ENCODE data around the gene PPAT.

Gene PPAT

DNA sequence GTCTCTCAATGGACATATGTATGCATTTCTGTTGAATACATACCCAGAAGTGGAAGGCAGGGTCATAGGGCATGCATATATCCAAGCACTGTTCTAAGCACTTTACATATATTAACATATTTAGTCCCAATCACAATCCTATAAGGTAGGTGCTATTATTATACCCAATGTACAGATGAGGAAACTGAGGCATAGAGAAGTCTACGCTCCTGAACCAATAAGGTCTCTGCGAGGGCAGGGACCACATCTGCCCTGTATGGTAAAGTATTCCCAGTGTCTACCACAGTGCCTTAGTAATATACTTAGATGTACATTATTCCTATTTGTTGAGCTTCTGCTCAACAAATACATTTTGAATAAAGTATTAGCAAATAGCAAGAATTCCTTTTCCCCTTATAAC, 5.2 kb downstream of the PPAT start:
- no peak for DNase-seq

DNA sequence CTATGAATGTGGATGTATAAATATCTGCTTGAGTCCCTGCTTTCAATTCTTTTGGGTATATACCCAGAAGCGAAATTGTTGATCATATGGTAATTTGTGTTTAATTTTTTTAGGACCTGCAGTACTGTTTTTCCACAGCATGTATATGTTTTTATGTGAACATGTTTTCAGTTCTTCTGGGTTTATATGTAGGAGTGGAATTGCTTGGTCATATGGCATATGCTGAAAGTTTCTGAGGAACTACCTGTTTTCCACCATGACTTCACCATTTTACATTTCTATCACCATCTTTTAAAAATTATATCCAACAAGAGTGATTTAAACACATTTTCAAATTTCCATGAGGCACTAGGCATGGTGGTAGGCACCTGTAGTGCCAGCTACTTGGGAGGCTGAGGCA, 8.2 kb downstream of the PPAT start:
- DNase-seq = no peak

DNA sequence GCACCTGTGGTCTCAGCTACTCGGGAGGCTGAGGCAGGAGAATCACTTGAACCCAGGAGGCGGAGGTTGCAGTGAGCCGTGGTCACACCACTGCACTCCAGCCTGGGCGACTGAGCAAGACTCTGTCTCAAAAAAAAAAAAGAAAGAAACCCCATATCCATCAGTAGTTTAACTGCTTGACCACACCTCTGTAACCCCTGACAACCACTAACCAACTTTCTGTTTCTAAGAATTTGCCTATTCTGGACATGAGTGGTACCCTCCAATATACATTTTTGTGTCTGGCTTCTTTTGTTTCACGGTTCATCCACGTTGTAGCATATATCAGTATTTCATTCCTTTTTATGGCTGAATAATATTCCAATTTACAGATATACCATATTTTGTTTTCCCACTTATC, 9.1 kb downstream of the PPAT start:
- DNase-seq = no peak

DNA sequence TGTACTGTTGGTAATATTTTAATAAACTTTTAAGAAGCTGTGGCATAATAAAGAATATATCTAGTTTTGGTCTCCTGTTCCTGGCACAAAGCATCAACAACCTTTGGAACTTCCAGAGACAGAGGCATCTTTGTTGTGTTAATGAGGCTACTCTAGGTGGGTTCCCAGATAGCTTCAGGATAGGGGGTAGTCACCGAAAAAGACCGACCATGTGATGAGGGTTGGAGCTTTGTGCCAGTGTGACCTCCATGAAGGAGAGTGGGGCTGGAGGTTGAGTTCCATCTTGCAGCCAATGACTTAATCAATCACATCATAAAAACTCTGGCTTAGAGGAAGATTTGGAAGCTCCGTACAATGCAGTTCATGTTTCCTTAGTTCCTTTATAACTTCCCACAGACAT, 9.9 kb downstream of the PPAT start:
- DNase-seq = no peak

DNA sequence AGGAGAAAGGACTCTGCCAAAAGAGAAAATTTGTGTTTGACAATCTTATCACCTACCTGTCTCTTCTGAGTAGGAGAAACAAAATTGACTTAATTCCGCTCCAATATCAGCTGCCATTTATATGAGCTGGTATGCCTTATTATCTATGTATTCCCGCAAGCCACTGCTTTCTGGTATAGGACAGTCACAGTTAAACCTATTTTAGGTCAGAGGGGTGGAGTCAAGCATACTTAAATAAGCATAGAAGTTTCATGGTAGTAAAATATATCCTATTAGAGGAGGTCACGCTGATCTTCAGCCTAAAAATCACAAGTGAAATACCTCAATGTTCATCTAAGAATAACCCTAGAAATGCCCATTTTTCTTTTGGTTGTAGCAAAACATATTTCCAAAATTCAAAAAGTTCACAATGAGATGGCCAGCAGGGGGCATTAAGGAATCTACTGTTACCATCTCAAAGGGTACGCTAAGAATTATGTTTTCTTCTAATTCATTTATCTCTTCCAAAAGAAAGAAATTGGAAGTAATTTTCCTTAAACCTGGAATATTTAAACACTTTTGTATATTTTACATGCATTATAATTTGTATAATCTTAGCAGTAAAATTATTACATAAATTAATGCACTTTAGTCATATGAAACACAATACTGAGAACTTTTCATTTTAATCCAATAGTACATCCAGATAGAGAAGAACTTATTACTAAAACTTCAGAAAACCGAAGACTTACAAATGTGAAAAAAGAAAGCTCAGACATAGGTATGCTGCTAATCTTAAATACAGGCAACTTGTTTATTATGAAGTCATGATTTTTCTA, 10.5 kb downstream of the PPAT start:
- no peak for DNase-seq

DNA sequence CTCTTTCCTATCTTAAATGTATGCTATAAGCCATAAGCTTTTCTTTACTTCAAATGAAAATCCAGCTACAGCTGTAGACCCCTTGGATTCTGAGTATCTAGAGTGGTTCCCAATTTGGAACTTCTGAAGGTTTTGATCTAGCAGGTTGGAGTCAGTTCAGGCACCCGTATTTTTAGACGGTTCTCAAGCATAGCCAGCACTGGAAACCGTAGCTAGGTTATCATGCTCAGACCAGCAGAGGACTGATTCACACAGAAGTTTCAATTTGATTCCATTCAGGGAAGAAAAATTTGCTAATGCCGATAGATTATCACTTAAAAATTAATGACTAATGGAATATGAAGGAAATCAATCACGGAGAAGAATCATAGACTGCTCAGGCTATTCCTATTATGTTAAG, 11.2 kb downstream of the PPAT start:
- no peak for DNase-seq

DNA sequence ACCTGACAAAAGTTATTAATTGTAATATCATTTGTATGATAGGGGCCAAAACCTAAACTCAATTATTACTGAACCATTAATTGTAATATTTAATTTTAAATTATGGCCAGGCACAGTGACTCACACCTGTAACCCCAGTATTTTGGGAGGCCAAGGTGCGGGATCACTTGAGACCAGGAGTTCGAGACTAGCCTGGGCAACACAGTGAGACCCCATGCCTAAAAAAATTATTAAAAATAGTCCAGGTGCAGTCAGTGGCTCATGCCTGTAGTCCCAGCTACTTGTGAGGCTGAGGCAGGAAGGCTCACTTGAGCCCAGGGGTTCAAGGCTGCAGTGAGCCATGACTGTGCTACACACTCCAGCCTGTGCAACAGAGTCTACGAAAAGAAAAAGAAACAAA, 18.0 kb downstream of the PPAT start:
- DNase-seq = no peak

DNA sequence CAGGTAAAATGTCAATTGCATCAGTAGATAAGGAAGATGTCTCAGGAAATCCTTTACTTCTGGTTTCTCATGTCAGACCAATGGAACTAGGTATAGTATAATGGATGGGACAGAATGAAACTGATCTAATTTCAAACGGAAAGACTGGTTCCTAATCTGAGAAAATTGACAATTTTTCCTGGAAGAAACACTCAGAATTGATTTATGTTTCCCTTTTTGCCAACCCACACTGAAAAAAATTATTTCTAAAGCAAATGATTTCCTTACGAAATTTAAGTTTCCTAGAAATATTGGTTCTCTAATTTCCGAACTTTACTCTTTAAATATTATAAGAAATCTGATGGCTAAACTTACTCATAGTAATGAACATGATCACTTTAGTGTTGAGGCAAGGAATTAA, 19.1 kb downstream of the PPAT start:
- DNase-seq = no peak

DNA sequence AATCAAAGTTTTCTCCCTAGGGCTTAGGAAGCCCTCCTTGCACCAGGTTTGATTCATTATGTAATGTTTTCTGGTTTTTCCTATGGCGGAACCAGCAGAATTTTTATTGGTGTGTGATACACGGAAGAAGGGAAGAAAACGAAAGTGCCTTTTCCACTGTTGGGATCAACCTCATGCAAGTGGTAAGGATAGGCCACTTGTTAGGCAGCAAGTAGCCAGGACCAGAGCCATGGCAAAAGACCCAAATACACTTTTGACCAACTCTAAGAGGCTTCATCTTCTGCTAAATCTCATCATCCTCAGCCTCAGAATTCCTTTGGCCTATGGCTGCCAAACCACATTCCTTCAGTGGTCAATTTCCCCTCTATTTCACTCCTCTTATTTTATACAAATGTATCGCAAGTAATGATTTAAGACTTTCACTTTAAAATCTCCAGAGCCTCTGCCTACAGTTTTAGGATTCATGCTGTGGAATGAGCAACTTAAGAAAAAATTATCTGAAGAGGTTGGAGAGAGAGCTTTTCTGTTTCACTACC, 21.2 kb downstream of the PPAT start:
- no peak for DNase-seq

DNA sequence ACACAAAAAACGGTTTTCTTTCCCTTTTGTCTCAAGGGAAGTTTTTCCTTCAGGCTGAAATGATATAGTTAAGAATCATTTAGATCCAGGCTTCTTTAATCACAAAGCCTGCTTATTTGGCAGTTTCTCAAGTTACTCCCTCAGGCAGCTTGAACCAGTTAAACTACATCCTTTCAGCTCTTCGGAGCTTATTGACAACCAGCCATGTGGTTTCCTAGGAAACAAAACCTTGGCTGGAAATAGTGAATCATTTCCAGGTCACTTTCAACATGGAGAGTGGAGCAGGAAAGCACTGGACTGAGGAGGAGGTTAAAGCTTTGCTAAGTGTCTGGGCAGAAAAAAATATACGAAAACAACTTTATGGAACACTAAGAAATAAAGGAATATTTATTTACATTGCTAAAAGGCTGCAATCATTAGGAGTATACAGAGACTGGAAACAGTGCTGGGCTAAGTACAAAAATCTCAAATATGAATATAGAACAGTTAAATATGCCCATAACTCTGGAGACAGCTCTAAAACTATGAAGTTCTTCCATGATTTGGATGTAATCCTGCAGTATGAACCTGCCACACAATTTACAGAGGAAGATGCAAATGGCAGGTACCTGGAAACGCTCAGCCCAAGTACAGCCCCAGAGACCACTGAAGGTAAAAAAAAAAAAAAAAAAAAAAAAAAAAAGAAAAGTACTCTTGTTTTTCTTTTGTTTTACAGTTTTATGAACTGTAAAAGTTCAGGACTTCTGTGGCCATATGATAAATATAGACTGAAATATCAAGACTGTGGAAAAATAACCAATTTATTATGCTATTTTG, 25.0 kb downstream of the PPAT start:
- DNase-seq = peak; percentile 86

DNA sequence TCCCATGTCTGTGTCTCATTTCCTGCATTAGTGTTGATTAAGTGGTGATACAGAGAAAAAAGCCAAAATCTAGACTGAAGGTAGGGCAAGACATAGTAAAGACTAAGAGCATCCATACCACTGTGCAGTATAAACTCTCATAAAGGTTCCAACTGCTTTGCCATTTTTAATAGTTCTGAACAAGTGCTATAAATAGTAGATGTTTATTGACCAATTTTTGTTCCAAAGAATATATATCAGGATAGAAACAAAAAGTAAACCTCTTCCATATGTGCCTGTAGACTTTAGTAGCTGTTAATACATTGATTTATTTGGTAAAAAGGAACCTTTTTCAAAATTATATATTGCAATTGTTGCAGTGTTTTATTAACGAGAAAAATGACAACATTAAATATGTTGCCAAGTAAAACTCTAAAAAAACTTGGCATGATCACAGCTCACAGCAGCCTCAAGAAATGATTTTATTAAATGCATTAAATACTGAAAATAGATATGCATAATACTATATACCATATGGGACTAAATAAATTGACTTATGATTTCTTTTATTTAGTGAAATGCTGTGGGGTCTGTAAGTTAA, 25.8 kb downstream of the PPAT start:
- DNase-seq = no peak

DNA sequence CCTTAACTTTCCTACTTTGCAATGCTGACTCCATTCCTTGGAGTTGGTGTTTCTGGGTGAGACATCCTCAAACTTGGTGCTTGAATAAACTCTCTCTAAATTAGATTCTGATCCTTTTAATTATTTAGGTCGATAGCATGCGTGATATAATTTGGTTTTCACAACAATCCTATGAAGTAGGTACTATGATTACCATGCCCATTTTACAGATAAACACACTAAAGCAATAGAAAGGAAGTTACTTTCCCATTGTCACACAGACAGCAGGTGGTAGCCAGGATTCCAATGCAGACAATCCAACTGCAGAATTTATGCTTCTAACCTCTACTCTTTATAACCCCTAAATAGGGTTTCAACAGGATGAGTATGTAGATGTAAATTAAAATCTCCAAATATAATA, 26.4 kb downstream of the PPAT start:
- no peak for DNase-seq

DNA sequence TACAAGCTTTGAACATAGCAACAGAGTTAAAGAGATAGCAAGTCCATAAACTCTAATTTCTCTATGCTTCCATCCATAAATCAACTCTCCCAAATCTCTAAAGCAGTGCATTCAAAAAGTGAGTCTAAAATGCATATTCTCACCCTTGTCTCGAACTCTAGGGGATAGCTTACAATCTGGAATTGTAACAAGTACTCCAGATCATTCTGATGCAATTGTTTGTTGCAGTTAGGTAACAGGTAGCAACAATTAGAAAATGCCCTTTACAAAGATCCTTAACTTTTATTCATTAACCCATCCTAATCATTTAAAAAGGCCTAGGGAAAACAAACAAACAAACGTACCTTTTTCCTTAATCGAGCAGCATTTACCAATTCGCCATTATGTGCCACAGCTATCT, 29.3 kb downstream of the PPAT start:
- DNase-seq = no peak

DNA sequence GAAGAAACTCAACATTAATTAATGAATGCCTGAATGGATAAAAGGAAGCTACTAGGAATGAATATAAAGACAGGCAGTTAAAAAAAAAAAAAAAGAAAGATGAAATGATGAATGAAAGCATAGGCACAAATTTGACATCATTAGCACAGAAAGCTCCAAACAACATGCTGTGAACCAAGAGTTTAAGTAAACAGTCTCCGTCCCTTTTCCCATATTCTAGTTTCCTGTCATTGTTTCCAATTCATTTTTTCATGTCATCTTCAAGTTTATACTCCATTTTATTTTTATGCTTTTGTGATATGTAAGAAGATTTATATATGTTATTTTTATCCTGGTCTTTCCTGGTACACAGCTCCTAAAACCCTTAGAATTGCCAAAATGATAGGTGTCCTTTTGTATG, 30.4 kb downstream of the PPAT start:
- no peak for DNase-seq

DNA sequence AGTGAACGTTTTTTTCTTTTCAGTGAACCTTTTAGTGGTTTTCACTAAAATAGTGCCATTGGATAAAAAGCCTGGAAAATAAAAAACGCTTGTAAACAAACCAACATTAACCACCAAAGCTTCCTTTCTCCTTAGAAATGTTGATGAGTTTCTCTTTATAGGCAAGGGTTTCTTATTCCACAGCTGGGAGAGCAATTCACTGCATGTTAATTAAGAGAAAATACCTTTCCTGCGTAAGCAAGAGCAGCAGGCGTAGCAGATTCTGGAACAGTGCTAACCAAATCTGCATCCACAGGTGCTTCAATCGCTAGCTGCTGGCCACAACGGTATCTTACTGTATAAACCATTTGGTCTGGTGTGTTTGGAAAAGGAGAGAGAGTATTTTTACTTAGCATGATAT, 34.9 kb downstream of the PPAT start:
- DNase-seq = no peak

DNA sequence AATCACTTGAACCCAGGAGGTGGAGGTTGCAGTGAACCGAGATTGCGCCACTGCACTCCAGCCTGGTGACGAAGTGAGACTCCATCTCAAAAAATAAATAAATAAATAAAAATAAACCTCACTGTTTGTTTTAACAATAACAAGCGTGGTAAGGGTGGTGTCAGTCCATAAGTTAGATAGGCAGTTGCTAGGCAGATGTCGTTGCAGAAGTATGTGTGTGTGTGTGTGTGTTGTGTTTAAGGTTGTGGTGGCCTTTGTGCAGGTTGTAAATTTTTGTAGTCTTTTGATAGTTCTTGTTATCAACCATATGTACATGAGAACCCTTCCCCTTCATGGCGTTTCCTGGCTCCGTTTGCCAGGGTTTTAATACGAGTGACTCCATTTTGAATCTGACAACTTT, 44.1 kb downstream of the PPAT start:
- no peak for DNase-seq

DNA sequence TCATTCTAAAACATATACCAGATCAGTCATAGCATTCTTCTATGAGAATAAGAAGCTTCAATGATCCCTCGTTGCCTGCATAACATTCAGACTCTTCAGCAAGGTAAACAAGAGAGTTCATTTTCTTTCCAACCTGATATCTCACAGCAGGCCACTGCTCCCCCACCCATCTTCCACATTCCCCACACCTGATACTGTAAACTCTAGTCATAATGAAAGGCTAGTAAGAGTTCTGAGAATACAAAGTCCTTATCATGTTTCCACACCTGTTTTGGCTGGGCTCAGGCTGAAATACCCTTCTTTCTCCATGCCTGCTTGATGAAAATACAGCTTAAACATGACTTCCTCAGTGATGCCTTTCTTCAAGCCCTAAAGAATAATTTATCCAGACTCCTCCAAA, 45.9 kb downstream of the PPAT start:
- DNase-seq = no peak

DNA sequence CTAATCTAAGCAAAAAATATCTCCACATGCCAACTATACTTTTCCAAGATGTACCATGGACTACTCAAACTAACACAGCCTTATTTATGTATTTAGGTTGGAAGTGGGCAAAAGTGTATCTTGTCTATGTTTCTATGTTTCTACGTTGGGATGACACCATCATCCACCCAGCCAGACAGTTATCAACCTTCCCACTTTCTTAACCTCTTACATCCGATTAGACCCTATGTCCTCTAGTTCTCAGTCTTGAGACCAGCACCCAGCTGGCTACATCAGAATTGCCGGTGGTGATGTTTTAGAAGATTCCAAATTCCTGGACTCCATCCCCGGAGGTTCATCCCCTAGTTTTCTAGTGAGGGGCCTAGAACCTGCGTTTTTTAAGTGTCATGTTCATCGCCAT, 47.1 kb downstream of the PPAT start:
- DNase-seq = no peak

DNA sequence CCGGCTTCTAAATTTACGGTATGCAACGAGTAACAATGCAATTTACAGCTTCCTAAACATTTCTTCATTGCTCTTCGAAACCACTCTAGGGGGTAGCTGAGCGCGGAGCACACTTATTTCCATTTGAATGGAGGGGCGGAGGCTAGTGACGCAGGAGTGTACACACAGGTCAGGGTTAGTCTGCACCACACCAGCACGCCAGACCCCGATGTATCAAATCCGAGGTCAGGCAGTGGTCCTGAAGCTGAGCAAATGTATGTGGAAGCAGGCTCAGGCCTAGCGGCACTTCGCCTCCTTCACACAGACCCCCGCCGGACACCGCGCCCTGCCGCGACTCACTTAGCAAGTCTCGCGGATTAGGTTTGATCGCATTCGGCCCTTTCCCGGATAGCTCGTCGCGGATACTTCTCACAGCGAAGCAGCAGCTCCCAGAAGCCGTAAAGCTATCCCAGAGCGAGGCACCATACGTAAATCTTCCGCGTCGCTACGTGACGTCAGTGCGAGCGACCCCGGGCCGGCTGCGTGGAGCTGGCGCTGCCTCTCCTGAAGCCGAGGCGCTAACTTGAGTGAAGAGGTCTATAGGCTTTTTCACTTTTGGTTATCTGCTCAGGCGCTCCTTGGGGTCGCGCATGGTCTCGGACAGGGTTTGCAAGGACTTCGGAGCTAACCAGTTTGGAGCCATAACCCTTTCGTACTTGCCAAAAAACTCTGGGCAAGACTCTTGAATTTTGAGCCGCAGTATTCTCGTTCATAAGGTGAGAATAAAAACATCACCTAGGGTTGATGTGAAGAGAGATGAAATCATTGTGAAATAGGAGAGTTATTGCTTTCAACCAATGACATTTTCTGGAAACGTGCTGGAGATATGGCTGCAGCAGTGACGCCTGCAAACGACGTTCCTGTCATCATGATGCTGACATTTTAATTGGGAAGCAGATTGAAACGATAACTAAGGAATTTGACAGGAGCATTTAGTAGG, 48.1 kb downstream of the PPAT start, which contains the start of gene AASDH:
TSS of gene AASDH (minus strand) at position 469 of the 979 bp plus-strand sequence. CDS start 3,192 bp downstream, outside the sequence.
- peak; percentile 93 for DNase-seq

DNA sequence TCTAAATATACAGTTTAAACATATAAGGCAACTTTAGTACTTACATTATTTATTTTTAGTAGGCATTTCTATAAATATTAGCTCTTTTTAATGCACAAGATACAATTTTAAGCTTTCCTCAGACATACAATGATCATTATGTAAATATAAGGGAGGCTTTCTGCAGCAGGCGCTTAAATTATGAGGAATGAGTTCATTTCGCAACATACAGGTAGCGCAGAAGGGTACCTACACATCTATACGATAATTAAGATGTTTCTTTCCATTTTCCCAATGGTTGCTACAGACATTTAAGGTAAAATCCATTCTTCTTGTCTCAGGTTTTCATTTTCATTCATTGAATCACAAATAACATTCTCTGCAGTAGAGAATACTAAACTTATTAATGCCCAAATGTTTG, 49.3 kb downstream of the PPAT start:
- no peak for DNase-seq

DNA sequence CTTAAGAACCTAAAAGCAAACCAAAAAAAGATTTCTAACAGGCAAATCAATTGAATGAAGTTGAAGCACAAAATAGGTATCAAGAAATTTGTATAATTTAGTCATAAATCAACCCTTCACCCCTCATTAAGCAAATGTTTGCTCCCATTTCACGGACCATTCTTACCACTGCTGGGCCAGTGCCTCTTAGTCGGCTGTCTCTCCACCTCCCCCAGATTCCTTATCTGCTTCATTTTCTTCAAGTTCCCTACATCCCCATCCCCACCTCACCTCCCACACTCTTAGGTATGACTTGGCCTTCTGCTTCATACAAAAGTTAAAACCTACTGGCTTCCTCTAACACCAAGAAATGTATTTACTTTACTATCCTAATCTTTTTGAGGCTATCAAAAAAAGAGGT, 60.0 kb downstream of the PPAT start:
- DNase-seq = no peak

DNA sequence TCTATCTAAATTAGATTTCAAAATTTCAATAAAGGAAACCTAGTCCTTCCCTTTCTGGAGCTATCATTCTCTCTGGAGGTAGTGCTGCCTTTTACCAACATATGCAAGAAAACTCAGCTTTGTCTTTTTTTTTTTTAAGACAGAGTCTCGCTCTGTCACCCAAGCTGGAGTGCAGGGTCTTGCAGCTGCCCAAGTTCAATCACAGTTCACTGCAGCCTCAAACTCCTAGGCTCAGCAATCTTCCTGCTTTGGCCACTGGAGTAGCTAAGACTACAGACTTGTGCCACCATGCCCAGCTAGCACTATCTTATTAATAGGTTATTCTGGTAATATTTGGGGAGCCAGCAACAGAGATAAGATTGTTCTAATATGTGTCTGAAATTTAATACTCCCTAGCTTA, 60.5 kb downstream of the PPAT start:
- DNase-seq = no peak
